DOHH2 (cell line): ENCODE measurements around the gene PTGFRN.
"Not testable (repeated sequence)": the region's sequence is repeated elsewhere in the genome, so short reads cannot be mapped to it uniquely, and the experiment has no call there.

Source experiments
- H3F3A ChIP-seq: fragments of 200-600 bp; sonication (generic), shearing (Covaris generic); 2 replicates; pipeline ENCODE4 v1.6.0; 2016; ENCODE audit warnings: antibody characterized with exemption, mild to moderate bottlenecking; ENCODE audit not compliant: control insufficient read depth, insufficient read depth
- H3K27ac ChIP-seq: fragments of 200-600 bp; sonication (generic); 2 replicates; pipeline ENCODE4 v1.5.1; 2014; ENCODE audit warnings: low read depth, mild to moderate bottlenecking, low read length, moderate library complexity
- H3K27me3 ChIP-seq: fragments of 200-600 bp; sonication (generic); 2 replicates; pipeline ENCODE4 v1.6.1; 2014; ENCODE audit warnings: mild to moderate bottlenecking, low read length, mixed read lengths; ENCODE audit not compliant: control insufficient read depth
- H3K36me3 ChIP-seq: fragments of 200-600 bp; sonication (generic); 2 replicates; pipeline ENCODE4 v1.6.1; 2014; ENCODE audit warnings: mild to moderate bottlenecking, low read length, moderate library complexity, mixed read lengths; ENCODE audit not compliant: control insufficient read depth
- H3K4me1 ChIP-seq: fragments of 200-600 bp; sonication (generic); 2 replicates; pipeline ENCODE4 v1.6.1; 2014; ENCODE audit warnings: mild to moderate bottlenecking, low read length, mixed read lengths; ENCODE audit not compliant: control insufficient read depth
- H3K4me2 ChIP-seq: fragments of 200-600 bp; sonication (generic); 2 replicates; pipeline ENCODE4 v1.6.0; 2014; ENCODE audit warnings: mild to moderate bottlenecking, low read length, moderate library complexity
- H3K4me3 ChIP-seq: fragments of 200-600 bp; sonication (generic); 2 replicates; pipeline ENCODE4 v1.5.1; 2014; ENCODE audit warnings: mild to moderate bottlenecking, low read length, mixed read lengths
- H3K79me2 ChIP-seq: fragments of 200-600 bp; sonication (generic); 2 replicates; pipeline ENCODE4 v1.6.1; 2014; ENCODE audit warnings: mild to moderate bottlenecking, low read length, mixed read lengths; ENCODE audit not compliant: control insufficient read depth
- H3K9me2 ChIP-seq: fragments of 200-600 bp; sonication (generic); replicated peaks from 2 replicates; pipeline ENCODE4 v1.6.1; 2014; ENCODE audit warnings: mild to moderate bottlenecking, low read length, mixed read lengths; ENCODE audit not compliant: control insufficient read depth
- H3K9me3 ChIP-seq: fragments of 200-600 bp; sonication (generic); 2 replicates; pipeline ENCODE4 v1.6.1; 2014; ENCODE audit warnings: antibody characterized with exemption, low read length, mixed read lengths; ENCODE audit not compliant: control insufficient read depth, insufficient read depth
- H4K20me1 ChIP-seq: fragments of 200-600 bp; sonication (generic); 2 replicates; pipeline ENCODE4 v1.6.0; 2014; ENCODE audit warnings: low read depth, mild to moderate bottlenecking, antibody characterized with exemption, low read length, moderate library complexity; ENCODE audit not compliant: control insufficient read depth, insufficient read depth
- CTCF ChIP-seq: fragments of 200-600 bp; sonication (generic); IDR thresholded peaks from one replicate; pipeline ENCODE4 v1.5.1; 2014; ENCODE audit warnings: antibody characterized with exemption, mild to moderate bottlenecking, low read depth, low read length; ENCODE audit not compliant: poor library complexity, severe bottlenecking
- EZH2phosphoT487 ChIP-seq: fragments of 200-600 bp; sonication (generic); IDR thresholded peaks from 2 replicates; pipeline ENCODE4 v1.6.1; 2017; ENCODE audit warnings: borderline replicate concordance, mild to moderate bottlenecking, antibody characterized with exemption, low read length, moderate library complexity, mixed read lengths

Gene PTGFRN

DNA sequence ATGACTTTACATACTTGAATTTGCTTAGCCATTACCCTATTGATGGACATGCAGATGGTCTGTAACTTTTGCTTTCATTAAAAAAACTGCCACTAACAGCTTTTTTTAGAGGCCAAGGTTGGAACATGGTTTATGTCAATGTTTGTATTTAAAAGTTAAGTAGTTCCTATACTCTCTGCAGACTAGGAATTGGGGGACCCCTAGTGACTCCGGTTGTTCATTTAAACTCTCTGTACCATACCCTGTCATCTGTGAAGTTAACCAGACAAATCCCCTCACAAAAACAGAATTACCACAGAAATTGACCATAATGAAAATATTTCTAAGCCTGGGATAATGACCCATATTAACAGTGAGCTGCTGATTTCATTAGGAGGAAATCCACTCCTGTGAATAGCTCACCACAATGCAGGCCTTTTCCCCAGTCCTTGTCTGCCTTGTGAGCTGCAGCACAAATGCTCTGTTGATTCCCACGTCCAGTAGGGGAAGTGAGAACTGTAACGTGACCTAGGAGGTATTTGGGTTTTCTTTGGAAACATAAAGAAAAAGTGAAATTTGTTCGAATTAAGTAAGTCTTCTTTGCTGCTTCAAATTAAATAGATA lies 61.6 kb downstream of the PTGFRN start:
- TF ChIP-seq CTCF (no peak), EZH2phosphoT487 (no peak)
- H3K4me1 ChIP-seq, result no peaks in the 10 kb centered on the region
- no peaks in the 10 kb centered on the region for H3K9me3 ChIP-seq
- H3K36me3 ChIP-seq, result no peaks in the 10 kb centered on the region
- H3F3A ChIP-seq, result no peaks in the 10 kb centered on the region
- no peak overlapping the region for H3K4me3 ChIP-seq
- H3K79me2 ChIP-seq, result no peaks in the 10 kb centered on the region
- H3K9me2 ChIP-seq, result no peaks in the 10 kb centered on the region
- no peak overlapping the region for H3K4me2 ChIP-seq
- no peaks in the 10 kb centered on the region for H4K20me1 ChIP-seq
- H3K27ac ChIP-seq, result no peak overlapping the region
- H3K27me3 ChIP-seq, result no peaks in the 10 kb centered on the region

DNA sequence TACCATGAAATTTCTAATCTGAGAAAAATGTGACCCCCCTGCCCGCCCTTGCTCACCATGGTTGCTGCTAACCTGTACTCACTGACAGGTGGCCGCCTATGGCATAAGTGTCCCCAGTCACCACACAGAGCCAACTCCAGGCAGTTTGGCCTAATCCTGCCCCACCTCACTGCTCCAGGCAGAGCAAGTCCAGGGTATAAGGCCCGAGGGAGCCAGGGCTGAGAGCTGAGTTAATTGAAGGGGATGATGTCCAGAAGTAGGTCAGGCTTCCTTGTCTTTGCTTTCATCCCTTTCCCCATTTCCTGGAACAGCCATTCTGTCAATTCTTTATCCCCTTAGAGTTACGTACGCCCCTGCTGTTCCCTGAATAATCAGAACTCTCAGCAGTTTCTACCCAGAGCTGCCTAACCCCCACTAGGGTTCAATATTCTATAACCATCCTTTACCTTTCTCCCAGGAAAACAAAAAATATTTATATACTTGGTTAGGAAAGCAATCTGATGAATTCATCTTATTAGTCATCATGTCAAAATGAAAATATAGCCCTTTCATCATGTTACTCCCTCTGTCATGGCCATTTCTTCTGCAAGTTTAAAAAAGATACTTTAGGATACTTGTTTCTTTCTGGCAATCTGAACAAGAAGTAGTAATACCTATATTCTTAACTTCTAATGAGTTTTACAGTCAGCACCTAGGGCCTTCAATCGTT lies 62.4 kb downstream of the PTGFRN start:
- H3K36me3 ChIP-seq, result no peaks in the 10 kb centered on the region
- no peak overlapping the region for H3K4me3 ChIP-seq
- H3K4me2 ChIP-seq, result no peak overlapping the region
- H3K27ac ChIP-seq, result no peak overlapping the region
- H3K27me3 ChIP-seq, result no peaks in the 10 kb centered on the region
- no peaks in the 10 kb centered on the region for H4K20me1 ChIP-seq
- no peaks in the 10 kb centered on the region for H3K4me1 ChIP-seq
- H3K9me3 ChIP-seq, result no peaks in the 10 kb centered on the region
- H3K79me2 ChIP-seq, result no peaks in the 10 kb centered on the region
- TF ChIP-seq EZH2phosphoT487, result no peak
- TF ChIP-seq CTCF, result no peak
- H3K9me2 ChIP-seq, result no peaks in the 10 kb centered on the region
- no peaks in the 10 kb centered on the region for H3F3A ChIP-seq

DNA sequence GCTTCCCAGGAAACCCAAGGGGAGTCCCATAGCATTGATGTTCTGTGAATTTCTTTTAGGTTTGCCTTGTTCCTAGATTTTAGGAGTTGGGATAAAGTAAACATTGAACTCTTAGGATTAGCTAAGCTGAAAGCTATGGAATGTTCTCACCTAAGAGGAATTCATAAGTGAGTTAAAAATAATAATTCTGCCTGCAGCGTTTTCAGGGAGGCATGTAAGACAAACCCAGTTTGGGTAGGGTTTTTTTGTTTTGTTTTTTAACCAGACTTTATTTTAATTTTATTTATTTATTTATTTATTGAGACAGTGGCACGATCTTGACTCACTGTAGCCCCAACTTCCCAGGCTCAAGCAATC lies 62.9 kb downstream of the PTGFRN start:
- H3K27me3 ChIP-seq, result no peaks in the 10 kb centered on the region
- H3K36me3 ChIP-seq, result no peaks in the 10 kb centered on the region
- TF ChIP-seq CTCF (no peak), EZH2phosphoT487 (no peak)
- H3K27ac ChIP-seq, result no peak overlapping the region
- no peaks in the 10 kb centered on the region for H3K4me1 ChIP-seq
- no peaks in the 10 kb centered on the region for H3F3A ChIP-seq
- no peak overlapping the region for H3K4me3 ChIP-seq
- no peaks in the 10 kb centered on the region for H4K20me1 ChIP-seq
- no peaks in the 10 kb centered on the region for H3K9me2 ChIP-seq
- H3K9me3 ChIP-seq, result no peaks in the 10 kb centered on the region
- H3K79me2 ChIP-seq, result no peaks in the 10 kb centered on the region
- no peak overlapping the region for H3K4me2 ChIP-seq

DNA sequence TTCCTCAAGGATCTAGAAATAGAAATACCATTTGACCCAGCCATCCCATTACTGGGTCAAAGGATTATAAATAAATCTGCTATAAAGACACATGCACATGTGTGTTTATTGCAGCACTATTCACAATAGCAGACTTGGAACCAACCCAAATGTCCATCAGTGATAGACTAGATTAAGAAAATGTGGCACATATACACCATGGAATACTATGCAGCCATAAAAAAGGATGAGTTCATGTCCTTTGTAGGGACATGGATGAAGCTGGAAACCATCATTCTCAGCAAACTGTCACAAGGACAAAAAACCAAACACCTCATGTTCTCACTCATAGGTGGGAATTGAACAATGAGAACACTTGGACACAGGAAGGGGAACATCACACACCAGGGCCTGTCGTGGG lies 70.6 kb downstream of the PTGFRN start:
- not testable (repeated sequence) for H4K20me1 ChIP-seq, H3K36me3 ChIP-seq, H3K27ac ChIP-seq, H3K4me2 ChIP-seq, H3F3A ChIP-seq, H3K27me3 ChIP-seq, H3K9me2 ChIP-seq, H3K4me1 ChIP-seq, H3K4me3 ChIP-seq, H3K79me2 ChIP-seq, H3K9me3 ChIP-seq
